Naive B cell (primary cell): ENCODE data around the gene CIZ1. TPM values are rescaled to one million over a fixed set of nuclear protein-coding genes. Genes with fewer than 3 reads are reported as not detected.

Experiments
- polyA plus RNA-seq, 6 donors: library from polyadenylated mRNA; unstranded; fragments of 300-500 nt; fragmentation: Illumina TruSeq; gene quantifications; one replicate each; pipeline ENCODE4 v1.2.3, GENCODE V29; 2021; ENCODE audit warnings: low read depth in 6 of 6

CIZ1 gene
- polyA plus RNA-seq, 6 donors from 2014 or later: 5.6 to 34.6 (median 9.9) TPM

Other genes starting within 250 kb of the CIZ1 start
- gene EEIG1, start 210.6 kb downstream of the CIZ1 start, polyA plus RNA-seq: 10 to 100 TPM; 12.3 to 36.9 (median 21.6) TPM
- 10 to 100 TPM in 4 of 6 donors, 1 to 10 TPM in 2; 7.2 to 21.6 (median 12.3) TPM for gene NAIF1, start 124.3 kb downstream of the CIZ1 start, polyA plus RNA-seq
- gene SLC25A25, start 123.3 kb downstream of the CIZ1 start, polyA plus RNA-seq: 10 to 100 TPM in 1 of 6 donors, 1 to 10 TPM in 5; 1.6 to 15.8 (median 9.0) TPM
- gene PTGES2, start 63.8 kb downstream of the CIZ1 start, polyA plus RNA-seq: 10 to 100 TPM; 31.1 to 63.8 (median 40.8) TPM
- 1 to 10 TPM in 2 of 6 donors, under 1 TPM in 1, not detected in 3; 0.44 to 1.2 (median 1.2) TPM for gene LCN2, start 42.1 kb downstream of the CIZ1 start, polyA plus RNA-seq
- 10 to 100 TPM; 74.7 to 98.3 (median 93.5) TPM for gene BBLN, start 31.3 kb downstream of the CIZ1 start, polyA plus RNA-seq
- under 1 TPM in 4 of 6 donors, not detected in 2; 0.15 to 0.49 (median 0.20) TPM for gene DNM1, start 11.8 kb upstream of the CIZ1 start, polyA plus RNA-seq
- 10 to 100 TPM in 1 of 6 donors, 1 to 10 TPM in 5; 4.6 to 10.3 (median 8.1) TPM for gene GOLGA2, start 84.4 kb upstream of the CIZ1 start, polyA plus RNA-seq
- gene SWI5, start 84.7 kb upstream of the CIZ1 start, polyA plus RNA-seq: 10 to 100 TPM; 22.6 to 33.7 (median 26.3) TPM
- 10 to 100 TPM; 12.7 to 23.4 (median 22.1) TPM for gene TRUB2, start 130.9 kb upstream of the CIZ1 start, polyA plus RNA-seq
- gene COQ4, start 131.3 kb upstream of the CIZ1 start, polyA plus RNA-seq: 10 to 100 TPM; 25.5 to 37.5 (median 31.3) TPM
- gene SLC27A4, start 149.0 kb upstream of the CIZ1 start, polyA plus RNA-seq: 1 to 10 TPM in 5 of 6 donors, not detected in 1; 2.3 to 6.8 (median 3.6) TPM
- 10 to 100 TPM; 36.9 to 44.3 (median 42.0) TPM for gene URM1, start 179.8 kb upstream of the CIZ1 start, polyA plus RNA-seq
- gene CERCAM, start 229.3 kb upstream of the CIZ1 start, polyA plus RNA-seq: under 1 TPM in 5 of 6 donors, not detected in 1; 0.31 to 0.71 (median 0.37) TPM